MCF 10A (cell line): ENCODE measurements around the gene POLG. TPM values are rescaled to one million over a fixed set of nuclear protein-coding genes. Genes with fewer than 3 reads are reported as not detected.
A peak's percentile ranks its signal among the peaks of the same experiment; 100 is the strongest.

Experiments
- BruUV-seq: library from RNA; stranded (reverse); fragments of 400-500 nt; replicated peaks from 2 replicates; lab custom pipeline; 2021; lab: Mats Ljungman, UMichigan
- CTCF ChIA-PET: fragments of 300-600 bp; sonication (Branson Sonifier 250); formaldehyde crosslinking; extraction: SDS; loops from one replicate; lab custom pipeline; 2021; ENCODE audit warnings: antibody characterized with exemption, inconsistent platforms; lab: Yijun Ruan, JAX
- POLR2A ChIA-PET: fragments of 300-600, 350-650 bp; sonication (Branson Sonifier 250); formaldehyde crosslinking; extraction: SDS; loops from one replicate; lab custom pipeline; 2020; ENCODE audit warnings: antibody characterized with exemption, inconsistent platforms; lab: Yijun Ruan, JAX
- DNase-seq: peaks from one replicate; pipeline ENCODE4 v3.0.0-alpha.2; 2018; ENCODE audit not compliant: unreplicated experiment
- H3K27ac Mint-ChIP-seq: one replicate; pipeline ENCODE4 v1.8.0; 2022; ENCODE audit warnings: mild to moderate bottlenecking, low read depth, mixed read lengths; ENCODE audit not compliant: unreplicated experiment
- H3K27me3 Mint-ChIP-seq: one replicate; pipeline ENCODE4 v1.8.0; 2022; ENCODE audit warnings: mixed read lengths; ENCODE audit not compliant: insufficient read depth, unreplicated experiment
- H3K36me3 Mint-ChIP-seq: one replicate; pipeline ENCODE4 v1.8.0; 2022; ENCODE audit warnings: mild to moderate bottlenecking, moderate library complexity, mixed read lengths; ENCODE audit not compliant: insufficient read depth, unreplicated experiment
- H3K4me1 Mint-ChIP-seq: one replicate; pipeline ENCODE4 v1.8.0; 2022; ENCODE audit warnings: mixed read lengths; ENCODE audit not compliant: insufficient read depth, unreplicated experiment
- H3K4me3 Mint-ChIP-seq: one replicate; pipeline ENCODE4 v1.8.0; 2022; ENCODE audit warnings: mild to moderate bottlenecking, moderate library complexity, mixed read lengths; ENCODE audit not compliant: unreplicated experiment
- H3K9me3 Mint-ChIP-seq: one replicate; pipeline ENCODE4 v1.8.0; 2022; ENCODE audit warnings: mixed read lengths; ENCODE audit not compliant: unreplicated experiment
- CTCF ChIP-seq: fragments of 200-600 bp; IDR thresholded peaks from one replicate; pipeline ENCODE4 v1.8.0; 2022; ENCODE audit warnings: antibody characterized with exemption, mild to moderate bottlenecking; ENCODE audit not compliant: unreplicated experiment
- intact Hi-C: fragments of 100-400 bp; cut with micrococcal nuclease; formaldehyde crosslinking; loops from 2 replicates; pipeline ENCODE4 v1.14.1; 2022
- total RNA-seq: library from RNA; stranded (reverse); gene quantifications from 2 replicates; pipeline ENCODE4 v1.2.3, GENCODE V29; 2022

Gene POLG
- total RNA-seq, 1 experiment from 2014 or later: 62.2 TPM

- intact Hi-C loops: no loop called here
- Mint-ChIP-seq H3K27ac (no peak overlapping the region), H3K4me3 (no peak overlapping the region), H3K27me3 (no peaks in the 10 kb centered on the region), H3K9me3 (no peaks in the 10 kb centered on the region), H3K36me3 (peaks cover 38% of the 10 kb centered on the region), H3K4me1 (no peaks in the 10 kb centered on the region)
- DNase-seq: no peak
- no TSS peak for BruUV-seq
- CTCF ChIA-PET: interaction anchor here (0.6 to 6.3 kb wide), 8 partner anchors 11 to 281 kb away, joined by 3 to 78 read pairs (median 6); no protein-coding TSS in a partner anchor
- TF ChIP-seq CTCF: no peak
- POLR2A ChIA-PET: interaction anchor here (0.6 kb wide), 1 partner anchor 95 kb away, joined by 3 read pairs; no protein-coding TSS in a partner anchor
Observed at GRCh38 chr15:89301304-89302089, 33.1 kb downstream of the POLG start.

GRCh38 chr15:89299896-89300295, 34.7 kb downstream of the POLG start:
- H3K36me3 Mint-ChIP-seq: peaks cover 42% of the 10 kb centered on the region
- no peaks in the 10 kb centered on the region for H3K27me3 Mint-ChIP-seq
- no peak overlapping the region for H3K27ac Mint-ChIP-seq
- no TSS peak for BruUV-seq
- no peaks in the 10 kb centered on the region for H3K4me1 Mint-ChIP-seq
- ChIA-PET CTCF (interaction anchor here (0.6 to 6.3 kb wide), 19 partner anchors 9 to 753 kb away, joined by 3 to 78 read pairs (median 4); no protein-coding TSS in a partner anchor), POLR2A (interaction anchor here (0.8 kb wide), 1 partner anchor 19 kb away, joined by 4 read pairs; no protein-coding TSS in a partner anchor)
- DNase-seq: peak; percentile 27
- no peak overlapping the region for H3K4me3 Mint-ChIP-seq
- intact Hi-C loops: loop anchor here (1.0 kb wide), 1 partner anchor 93 kb away; no protein-coding TSS in a partner anchor
- TF ChIP-seq CTCF: no peak
- no peaks in the 10 kb centered on the region for H3K9me3 Mint-ChIP-seq

GRCh38 chr15:89293012-89293411, 41.6 kb downstream of the POLG start:
- Mint-ChIP-seq H3K27me3 (no peaks in the 10 kb centered on the region), H3K36me3 (peaks cover 52% of the 10 kb centered on the region), H3K9me3 (no peaks in the 10 kb centered on the region), H3K4me3 (no peak overlapping the region), H3K27ac (no peak overlapping the region), H3K4me1 (no peaks in the 10 kb centered on the region)
- BruUV-seq: no TSS peak
- CTCF ChIA-PET: no interaction called here
- no peak for TF ChIP-seq CTCF
- POLR2A ChIA-PET: interaction anchor here (1.6 kb wide), 1 partner anchor 42 kb away, joined by 3 read pairs; the partner anchor contains the start of gene POLG
- intact Hi-C loops: no loop called here
- no peak for DNase-seq

- CTCF ChIA-PET: no interaction called here
- H3K9me3 Mint-ChIP-seq: no peaks in the 10 kb centered on the region
- no peak for TF ChIP-seq CTCF
- intact Hi-C loops: no loop called here
- DNase-seq: no peak
- BruUV-seq: no TSS peak
- H3K4me3 Mint-ChIP-seq: no peak overlapping the region
- no peaks in the 10 kb centered on the region for H3K27me3 Mint-ChIP-seq
- no peaks in the 10 kb centered on the region for H3K4me1 Mint-ChIP-seq
- H3K36me3 Mint-ChIP-seq: peaks cover 50% of the 10 kb centered on the region
- POLR2A ChIA-PET: no interaction called here
- no peak overlapping the region for H3K27ac Mint-ChIP-seq
Observed at GRCh38 chr15:89291934-89292438, 42.6 kb downstream of the POLG start.
